ENCODE measurements around the gene ITGBL1.

ITGBL1 gene

DNA sequence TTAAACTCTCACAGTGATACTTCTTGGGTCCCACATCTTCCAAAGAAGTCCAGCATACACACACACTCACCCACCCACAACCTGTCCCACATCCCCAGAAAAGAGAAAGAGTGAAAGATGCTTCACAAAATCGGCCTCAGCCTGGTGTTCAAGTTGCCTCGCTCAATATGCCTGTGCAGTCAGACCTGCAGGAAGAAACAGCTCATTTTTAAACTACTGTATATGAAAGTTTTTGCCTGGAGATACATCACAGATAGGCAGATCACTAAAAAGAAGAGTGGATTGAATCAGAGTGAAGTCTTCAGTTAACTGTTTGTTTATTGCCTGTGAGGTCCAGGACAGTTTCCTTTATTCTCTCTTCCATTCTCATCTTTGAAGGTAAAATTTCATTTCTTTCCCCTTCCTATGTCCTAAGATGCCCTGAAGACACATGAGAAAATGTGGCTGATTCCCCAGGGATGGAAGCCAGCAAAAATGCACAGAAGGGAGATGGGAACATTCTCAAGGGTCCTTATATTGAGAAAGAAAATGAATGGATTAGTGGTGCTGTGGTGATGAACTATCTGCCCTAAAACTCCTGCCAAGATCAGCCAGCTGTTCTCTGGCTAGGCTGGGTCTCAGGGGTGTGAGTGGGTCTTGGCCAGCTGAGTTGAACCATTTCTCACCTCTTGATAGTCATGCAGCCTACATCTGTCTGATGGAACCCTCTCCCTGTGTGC lies 259.0 kb downstream of the ITGBL1 start:
- no peak for DNase-seq (ENCODE audit: low read depth)
- TF ChIP-seq, protein P1, sequence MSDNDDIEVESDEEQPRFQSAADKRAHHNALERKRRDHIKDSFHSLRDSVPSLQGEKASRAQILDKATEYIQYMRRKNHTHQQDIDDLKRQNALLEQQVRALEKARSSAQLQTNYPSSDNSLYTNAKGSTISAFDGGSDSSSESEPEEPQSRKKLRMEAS (IDR thresholded peaks at IDR 0.05; ENCODE audit: low read depth, low read length) = no peak
- no peak for TF ChIP-seq POLR2A (IDR thresholded peaks at IDR 0.05; ENCODE audit: extremely low read depth, insufficient read length)
- TF ChIP-seq, protein P2, sequence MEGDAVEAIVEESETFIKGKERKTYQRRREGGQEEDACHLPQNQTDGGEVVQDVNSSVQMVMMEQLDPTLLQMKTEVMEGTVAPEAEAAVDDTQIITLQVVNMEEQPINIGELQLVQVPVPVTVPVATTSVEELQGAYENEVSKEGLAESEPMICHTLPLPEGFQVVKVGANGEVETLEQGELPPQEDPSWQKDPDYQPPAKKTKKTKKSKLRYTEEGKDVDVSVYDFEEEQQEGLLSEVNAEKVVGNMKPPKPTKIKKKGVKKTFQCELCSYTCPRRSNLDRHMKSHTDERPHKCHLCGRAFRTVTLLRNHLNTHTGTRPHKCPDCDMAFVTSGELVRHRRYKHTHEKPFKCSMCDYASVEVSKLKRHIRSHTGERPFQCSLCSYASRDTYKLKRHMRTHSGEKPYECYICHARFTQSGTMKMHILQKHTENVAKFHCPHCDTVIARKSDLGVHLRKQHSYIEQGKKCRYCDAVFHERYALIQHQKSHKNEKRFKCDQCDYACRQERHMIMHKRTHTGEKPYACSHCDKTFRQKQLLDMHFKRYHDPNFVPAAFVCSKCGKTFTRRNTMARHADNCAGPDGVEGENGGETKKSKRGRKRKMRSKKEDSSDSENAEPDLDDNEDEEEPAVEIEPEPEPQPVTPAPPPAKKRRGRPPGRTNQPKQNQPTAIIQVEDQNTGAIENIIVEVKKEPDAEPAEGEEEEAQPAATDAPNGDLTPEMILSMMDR (IDR thresholded peaks at IDR 0.05; ENCODE audit: low read depth, low read length) = no peak
- TF ChIP-seq MYC (IDR thresholded peaks at IDR 0.05; ENCODE audit: low read depth, low read length) = no peak
- no peak overlapping the region for H3K4me3 ChIP-seq (ENCODE audit: low read depth, low read length)

DNA sequence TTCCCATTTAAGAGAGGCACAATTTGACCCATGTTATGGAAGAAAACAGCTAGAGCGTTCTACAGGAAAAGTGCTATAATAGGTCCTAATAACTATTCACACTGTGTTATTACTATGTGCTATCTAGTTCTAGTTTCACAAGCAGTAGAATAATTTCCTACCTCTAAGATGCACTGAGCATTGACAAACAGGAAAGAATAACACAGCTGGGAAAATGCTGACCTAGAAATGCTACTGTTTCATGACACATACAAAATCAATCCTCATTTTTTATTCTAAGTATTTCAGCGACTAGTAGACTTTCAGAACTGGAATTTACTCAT lies 259.5 kb downstream of the ITGBL1 start:
- TF ChIP-seq, protein P2 (IDR thresholded peaks at IDR 0.05; ENCODE audit: low read depth, low read length) = no peak
- no peak for TF ChIP-seq MYC (IDR thresholded peaks at IDR 0.05; ENCODE audit: low read depth, low read length)
- TF ChIP-seq POLR2A (IDR thresholded peaks at IDR 0.05; ENCODE audit: extremely low read depth, insufficient read length) = no peak
- TF ChIP-seq, protein P1 (IDR thresholded peaks at IDR 0.05; ENCODE audit: low read depth, low read length) = no peak
- DNase-seq (ENCODE audit: low read depth) = no peak
- no peak overlapping the region for H3K4me3 ChIP-seq (ENCODE audit: low read depth, low read length)

DNA sequence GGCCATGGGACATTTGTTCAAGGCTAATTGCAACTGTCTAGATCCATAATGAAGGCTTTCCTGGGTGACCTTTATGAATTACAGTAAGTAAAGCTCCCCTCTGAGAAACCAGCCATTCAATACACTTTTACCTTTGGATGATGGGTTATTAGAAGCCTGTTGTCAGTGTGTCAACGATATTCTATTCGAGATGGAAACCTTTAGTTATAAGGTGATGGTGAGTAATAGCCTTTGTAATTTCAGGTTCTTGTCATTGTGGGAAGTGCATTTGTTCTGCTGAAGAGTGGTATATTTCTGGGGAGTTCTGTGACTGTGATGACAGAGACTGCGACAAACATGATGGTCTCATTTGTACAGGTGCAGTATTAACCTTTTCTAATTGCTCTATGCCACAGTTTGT lies 261.7 kb downstream of the ITGBL1 start:
- no peak overlapping the region for H3K4me3 ChIP-seq (ENCODE audit: low read depth, low read length)
- TF ChIP-seq, protein P1 (IDR thresholded peaks at IDR 0.05; ENCODE audit: low read depth, low read length) = no peak
- TF ChIP-seq POLR2A (IDR thresholded peaks at IDR 0.05; ENCODE audit: extremely low read depth, insufficient read length) (no peak), MYC (IDR thresholded peaks at IDR 0.05; ENCODE audit: low read depth, low read length) (no peak)
- TF ChIP-seq, protein P2 (IDR thresholded peaks at IDR 0.05; ENCODE audit: low read depth, low read length) = no peak
- no peak for DNase-seq (ENCODE audit: low read depth)

DNA sequence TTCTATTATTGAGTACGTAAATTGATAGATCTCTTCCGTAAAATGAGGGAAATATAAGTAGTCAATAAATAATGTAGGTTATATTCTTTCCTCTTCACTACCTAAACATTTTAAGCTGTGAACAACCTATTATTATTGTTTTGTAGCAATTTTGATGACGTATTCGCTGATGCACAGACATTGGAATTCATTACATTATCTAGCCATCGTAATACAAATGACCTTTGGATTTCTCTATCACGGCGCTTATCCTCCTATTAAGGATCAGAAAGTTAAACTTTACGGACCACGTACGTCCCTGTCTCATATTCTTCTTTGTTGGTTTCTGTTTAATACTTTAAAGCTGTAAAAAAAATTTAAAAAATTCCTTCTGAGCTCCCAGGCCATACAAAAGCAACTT lies 264.9 kb downstream of the ITGBL1 start:
- no peak for TF ChIP-seq POLR2A (IDR thresholded peaks at IDR 0.05; ENCODE audit: extremely low read depth, insufficient read length)
- TF ChIP-seq, protein P1 (IDR thresholded peaks at IDR 0.05; ENCODE audit: low read depth, low read length) = no peak
- TF ChIP-seq, protein P2 (IDR thresholded peaks at IDR 0.05; ENCODE audit: low read depth, low read length) = no peak
- TF ChIP-seq MYC (IDR thresholded peaks at IDR 0.05; ENCODE audit: low read depth, low read length) = no peak
- no peak overlapping the region for H3K4me3 ChIP-seq (ENCODE audit: low read depth, low read length)
- DNase-seq (ENCODE audit: low read depth) = no peak

DNA sequence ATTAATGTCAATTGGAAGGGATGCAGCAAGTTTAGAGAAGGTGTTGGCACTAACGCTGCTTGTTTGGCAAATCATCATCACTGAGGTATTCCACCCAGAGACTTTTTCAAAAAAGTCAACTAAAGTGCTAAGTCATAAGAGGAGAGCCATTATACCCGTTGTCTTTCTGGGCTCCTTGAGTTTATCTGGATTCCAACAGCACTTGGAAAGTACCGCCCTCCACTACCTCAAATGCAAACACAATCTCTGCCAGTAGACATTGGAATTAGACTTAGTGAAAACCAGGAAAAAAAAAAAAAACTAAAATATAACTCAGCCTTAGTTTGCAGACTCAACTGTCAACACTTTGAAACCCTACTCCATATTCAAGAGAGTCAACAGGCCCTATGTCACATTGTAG lies 266.0 kb downstream of the ITGBL1 start:
- TF ChIP-seq, protein P2 (IDR thresholded peaks at IDR 0.05; ENCODE audit: low read depth, low read length) = no peak
- TF ChIP-seq, protein P1 (IDR thresholded peaks at IDR 0.05; ENCODE audit: low read depth, low read length) = no peak
- TF ChIP-seq MYC (IDR thresholded peaks at IDR 0.05; ENCODE audit: low read depth, low read length) (no peak), POLR2A (IDR thresholded peaks at IDR 0.05; ENCODE audit: extremely low read depth, insufficient read length) (no peak)
- H3K4me3 ChIP-seq (ENCODE audit: low read depth, low read length) = no peak overlapping the region
- DNase-seq (ENCODE audit: low read depth) = no peak
